ENCODE measurements around the gene CDH13.

DNA sequence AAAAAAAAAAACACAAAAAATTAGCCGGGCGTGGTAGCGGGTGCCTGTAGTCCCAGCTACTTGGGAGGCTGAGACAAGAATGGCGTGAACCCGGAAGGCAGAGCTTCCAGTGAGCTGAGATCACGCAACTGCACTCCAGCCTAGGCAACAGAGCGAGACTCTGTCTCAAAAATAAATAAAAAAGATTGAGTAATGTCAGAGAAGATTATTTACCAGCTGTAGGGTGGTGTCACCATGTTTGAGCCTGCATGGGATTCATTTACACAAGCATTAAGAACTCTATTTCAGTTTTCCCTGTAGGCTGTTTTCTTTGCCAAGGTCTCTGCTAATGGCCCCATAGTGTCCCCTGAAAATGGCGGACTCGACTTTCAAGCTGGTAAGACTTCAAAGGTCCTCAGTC is 575.0 kb downstream of the CDH13 start:
- TF ChIP-seq, protein P1, sequence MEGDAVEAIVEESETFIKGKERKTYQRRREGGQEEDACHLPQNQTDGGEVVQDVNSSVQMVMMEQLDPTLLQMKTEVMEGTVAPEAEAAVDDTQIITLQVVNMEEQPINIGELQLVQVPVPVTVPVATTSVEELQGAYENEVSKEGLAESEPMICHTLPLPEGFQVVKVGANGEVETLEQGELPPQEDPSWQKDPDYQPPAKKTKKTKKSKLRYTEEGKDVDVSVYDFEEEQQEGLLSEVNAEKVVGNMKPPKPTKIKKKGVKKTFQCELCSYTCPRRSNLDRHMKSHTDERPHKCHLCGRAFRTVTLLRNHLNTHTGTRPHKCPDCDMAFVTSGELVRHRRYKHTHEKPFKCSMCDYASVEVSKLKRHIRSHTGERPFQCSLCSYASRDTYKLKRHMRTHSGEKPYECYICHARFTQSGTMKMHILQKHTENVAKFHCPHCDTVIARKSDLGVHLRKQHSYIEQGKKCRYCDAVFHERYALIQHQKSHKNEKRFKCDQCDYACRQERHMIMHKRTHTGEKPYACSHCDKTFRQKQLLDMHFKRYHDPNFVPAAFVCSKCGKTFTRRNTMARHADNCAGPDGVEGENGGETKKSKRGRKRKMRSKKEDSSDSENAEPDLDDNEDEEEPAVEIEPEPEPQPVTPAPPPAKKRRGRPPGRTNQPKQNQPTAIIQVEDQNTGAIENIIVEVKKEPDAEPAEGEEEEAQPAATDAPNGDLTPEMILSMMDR (IDR thresholded peaks at IDR 0.05 in 4 of 5, conservative IDR thresholded peaks at IDR 0.05 in 1 of 5) = no peak
- TF ChIP-seq POLR2A (IDR thresholded peaks at IDR 0.05) = no peak
